GM08714 (cell line): ENCODE measurements around the gene TBC1D24.
A peak's percentile ranks its signal among the peaks of the same experiment; 100 is the strongest.
"Not testable (repeated sequence)": the region's sequence is repeated elsewhere in the genome, so short reads cannot be mapped to it uniquely, and the experiment has no call there.

Source experiments
- H3K4me3 ChIP-seq: fragments of 200-500 bp; sonication (Bioruptor generic); 2 replicates; pipeline ENCODE4 v1.5.1; 2014; ENCODE audit warnings: mild to moderate bottlenecking, low read length, inconsistent platforms
- ZNF274 ChIP-seq: IDR thresholded peaks from 2 replicates; pipeline ENCODE4 v1.6.1; 2012; ENCODE audit warnings: mild to moderate bottlenecking, low read depth, low read length

TBC1D24 gene

GRCh38 chr16:2439598-2439997 lies 35.3 kb upstream of the TBC1D24 start:
- no peak overlapping the region for H3K4me3 ChIP-seq
- TF ChIP-seq ZNF274 = no peak

- not testable (repeated sequence) for H3K4me3 ChIP-seq
These were observed 33.7 kb upstream of the TBC1D24 start for GRCh38 chr16:2441143-2441804.

GRCh38 chr16:2443555-2443954 lies 31.4 kb upstream of the TBC1D24 start:
- no peak overlapping the region for H3K4me3 ChIP-seq
- no peak for TF ChIP-seq ZNF274

DNA sequence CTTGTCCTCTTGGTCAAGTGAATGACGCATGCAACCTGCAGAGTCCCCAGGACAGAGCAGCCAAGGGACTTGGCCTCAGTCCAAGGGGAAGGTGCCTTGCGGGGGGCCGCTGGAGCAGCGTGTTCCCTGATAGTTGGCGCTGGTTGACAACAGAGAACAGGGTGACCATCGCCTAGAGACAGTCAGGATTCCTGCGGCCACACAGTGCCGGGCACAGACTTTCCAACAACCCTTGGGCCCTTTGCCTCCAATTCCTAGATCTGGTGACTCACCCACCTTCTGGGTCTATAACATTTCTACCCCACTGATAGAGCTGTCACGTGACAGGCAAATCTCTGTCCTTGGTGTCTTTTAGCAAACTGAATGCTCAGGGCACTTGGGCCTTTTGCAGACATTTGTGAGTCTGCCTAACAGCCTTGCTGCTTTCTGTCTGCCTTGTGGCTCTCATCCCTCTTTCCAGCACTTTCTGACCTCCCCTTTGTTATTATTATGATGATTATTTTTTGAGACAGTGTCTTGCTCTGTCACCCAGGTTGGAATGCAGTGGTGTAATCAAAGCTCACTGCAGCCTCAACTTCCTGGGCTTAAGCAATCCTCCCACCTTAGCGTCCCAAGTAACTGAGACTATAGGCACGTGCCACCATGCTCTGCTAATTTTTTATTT lies 26.9 kb upstream of the TBC1D24 start:
- H3K4me3 ChIP-seq = no peak overlapping the region
- TF ChIP-seq ZNF274 = no peak

- no peak for TF ChIP-seq ZNF274
- H3K4me3 ChIP-seq = no peak overlapping the region
These were observed 25.8 kb upstream of the TBC1D24 start for GRCh38 chr16:2449118-2449517.

DNA sequence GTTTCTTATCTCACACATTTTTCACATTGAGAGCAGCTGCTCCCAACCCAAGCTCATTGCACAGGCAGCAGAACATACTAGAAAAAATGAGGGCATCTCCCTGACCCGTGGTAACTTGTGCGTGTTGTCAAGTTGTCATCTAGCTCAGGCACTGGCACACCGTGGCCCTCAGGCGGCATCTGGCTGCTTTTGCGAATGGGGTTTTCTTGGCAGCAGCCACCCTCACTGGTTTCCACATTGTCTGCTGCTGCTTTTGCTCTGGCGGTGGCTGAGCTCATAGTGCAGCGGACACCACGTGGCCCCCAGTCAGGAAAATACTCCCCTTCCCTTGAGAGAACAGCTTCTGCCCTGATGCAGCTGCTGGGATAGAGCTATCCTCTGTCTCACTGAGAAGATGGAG lies 24.4 kb upstream of the TBC1D24 start:
- no peak for TF ChIP-seq ZNF274
- H3K4me3 ChIP-seq = no peak overlapping the region

GRCh38 chr16:2450975-2451381 lies 23.9 kb upstream of the TBC1D24 start:
- no peak overlapping the region for H3K4me3 ChIP-seq
- TF ChIP-seq ZNF274 = no peak

DNA sequence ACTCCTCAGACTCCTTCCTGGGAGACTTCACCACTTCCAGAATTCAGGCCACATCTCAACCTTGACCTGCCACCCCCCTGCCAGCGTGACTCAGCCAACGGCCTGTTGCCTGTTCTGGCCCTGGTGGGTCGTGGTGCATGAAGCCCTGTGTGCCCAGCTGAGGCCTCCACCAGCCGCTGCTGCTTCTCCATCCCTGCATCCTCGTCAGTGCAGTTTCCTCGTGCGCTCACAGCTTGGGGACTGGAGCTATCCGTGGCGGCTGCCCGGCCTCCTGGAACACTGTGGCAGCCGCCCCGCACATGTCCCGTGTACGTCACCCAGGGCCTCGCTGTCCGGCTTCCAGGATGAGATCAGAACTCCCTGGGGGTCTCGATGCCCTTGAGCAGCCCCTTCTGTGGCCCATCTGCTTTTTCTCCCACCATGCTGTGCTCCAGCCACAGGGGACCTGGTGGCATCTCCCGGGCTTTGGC lies 23.0 kb upstream of the TBC1D24 start:
- H3K4me3 ChIP-seq = no peak overlapping the region
- no peak for TF ChIP-seq ZNF274

DNA sequence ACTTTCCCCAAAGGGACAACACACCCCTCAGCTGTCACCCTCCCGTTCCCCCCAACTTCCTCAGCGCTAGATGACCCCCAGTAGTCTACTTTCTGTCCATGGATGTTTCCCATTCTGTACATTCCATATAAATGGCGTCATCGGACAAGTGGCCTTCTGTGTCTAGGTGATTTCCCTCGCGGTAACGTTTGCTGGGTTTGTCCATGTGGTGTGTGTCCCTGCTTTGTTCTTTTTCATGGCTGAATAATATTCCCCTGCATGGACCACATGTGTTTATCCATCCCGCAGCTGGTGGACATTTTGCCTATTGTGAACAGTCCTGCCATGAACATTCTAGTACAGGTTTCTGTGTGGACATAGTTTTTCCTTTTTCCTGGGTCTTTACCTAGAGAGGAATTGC lies 22.3 kb upstream of the TBC1D24 start:
- no peak for TF ChIP-seq ZNF274
- H3K4me3 ChIP-seq = no peak overlapping the region

DNA sequence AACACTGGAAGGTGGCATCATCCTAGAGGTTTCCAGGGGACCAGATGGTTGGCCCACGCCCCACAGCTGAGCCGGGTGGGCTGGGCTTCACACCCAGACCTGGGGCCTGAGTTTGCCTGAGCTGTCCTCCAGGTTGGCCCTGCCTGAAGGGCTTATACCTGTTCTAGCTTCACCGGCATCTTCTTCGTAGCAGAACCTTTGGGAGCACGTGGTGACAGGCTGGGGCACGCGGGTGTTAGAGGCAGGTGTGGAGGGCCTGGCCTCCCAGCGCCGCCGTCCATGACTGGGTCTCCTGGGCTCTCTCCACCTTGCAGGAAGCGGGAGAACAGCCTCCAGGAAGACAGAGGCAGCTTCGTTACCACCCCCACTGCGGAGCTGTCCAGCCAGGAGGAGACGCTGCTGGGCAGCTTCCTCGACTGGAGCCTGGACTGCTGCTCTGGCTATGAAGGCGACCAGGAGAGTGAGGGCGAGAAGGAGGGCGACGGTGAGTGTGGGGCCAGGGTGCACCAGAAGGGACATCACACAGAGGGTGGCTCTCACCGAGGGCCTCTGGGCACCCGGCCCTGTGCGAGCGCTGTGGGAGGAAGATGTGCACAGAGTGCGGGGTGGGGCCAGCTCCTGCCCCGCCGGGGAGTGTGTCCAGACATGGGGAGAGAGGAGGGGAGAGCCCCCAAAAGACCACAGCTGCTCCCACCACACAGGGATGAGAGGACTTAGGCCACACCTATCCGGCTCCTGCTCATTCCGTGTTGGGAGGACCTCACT lies 19.7 kb upstream of the TBC1D24 start:
- TF ChIP-seq ZNF274 = no peak

DNA sequence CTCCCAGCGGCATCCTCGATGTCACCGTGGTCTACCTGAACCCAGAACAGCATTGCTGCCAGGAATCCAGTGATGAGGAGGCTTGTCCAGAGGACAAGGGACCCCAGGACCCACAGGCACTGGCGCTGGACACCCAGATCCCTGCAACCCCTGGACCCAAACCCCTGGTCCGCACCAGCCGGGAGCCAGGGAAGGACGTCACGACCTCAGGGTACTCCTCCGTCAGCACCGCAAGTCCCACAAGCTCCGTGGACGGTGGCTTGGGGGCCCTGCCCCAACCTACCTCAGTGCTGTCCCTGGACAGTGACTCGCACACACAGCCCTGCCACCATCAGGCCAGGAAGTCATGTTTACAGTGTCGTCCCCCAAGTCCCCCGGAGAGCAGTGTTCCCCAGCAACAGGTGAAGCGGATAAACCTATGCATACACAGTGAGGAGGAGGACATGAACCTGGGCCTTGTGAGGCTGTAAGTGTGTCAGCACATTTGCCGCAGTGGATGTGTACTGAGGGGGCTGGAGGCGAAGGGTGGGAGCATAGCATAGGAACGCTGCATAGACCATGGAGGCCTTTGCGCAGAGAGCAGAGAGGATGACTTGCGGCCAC lies 18.3 kb upstream of the TBC1D24 start:
- H3K4me3 ChIP-seq = no peak overlapping the region
- no peak for TF ChIP-seq ZNF274

More for the DNA sequence above, 19.7 kb upstream of the TBC1D24 start:
- H3K4me3 ChIP-seq = no peak overlapping the region

DNA sequence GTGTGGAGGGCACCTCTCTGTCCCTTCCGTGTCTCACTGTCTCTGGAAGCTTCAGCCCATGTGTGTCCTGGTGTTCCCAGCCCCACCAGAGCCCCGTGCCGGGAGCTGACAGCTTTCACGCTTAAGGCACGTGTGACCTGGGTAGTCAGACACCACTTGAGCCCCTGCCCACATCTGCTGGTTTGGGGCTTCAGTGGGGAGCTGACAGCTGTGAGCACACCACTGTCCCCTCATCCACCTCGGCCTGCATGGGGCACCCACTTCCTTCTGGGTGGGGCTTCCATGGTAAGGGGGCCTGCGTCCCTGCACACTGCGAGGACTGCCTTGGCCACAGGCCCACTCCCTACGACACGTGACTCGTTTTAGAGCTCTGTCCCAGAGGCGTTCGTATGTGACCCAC lies 17.7 kb upstream of the TBC1D24 start:
- TF ChIP-seq ZNF274 = no peak
- no peak overlapping the region for H3K4me3 ChIP-seq

DNA sequence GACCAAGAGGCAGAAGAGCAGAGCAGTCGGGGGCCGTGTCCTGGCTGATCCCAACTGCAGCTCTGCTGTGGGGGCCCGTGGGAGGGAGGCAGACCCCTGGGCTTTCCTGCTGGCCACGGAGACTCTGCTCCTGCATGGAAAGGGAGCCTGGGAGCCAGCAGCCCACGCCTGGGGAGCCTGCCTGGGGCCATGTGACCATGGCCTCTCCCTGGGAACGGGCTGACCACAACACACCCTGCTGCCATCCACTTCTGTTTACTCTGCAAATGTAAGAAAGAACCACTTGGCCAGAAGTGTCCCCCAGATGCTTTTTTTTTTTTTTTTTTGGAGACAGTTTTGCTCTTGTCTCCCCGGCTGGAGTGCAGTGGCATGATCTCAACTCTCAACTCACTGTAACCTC lies 17.0 kb upstream of the TBC1D24 start:
- no peak overlapping the region for H3K4me3 ChIP-seq
- TF ChIP-seq ZNF274 = no peak

DNA sequence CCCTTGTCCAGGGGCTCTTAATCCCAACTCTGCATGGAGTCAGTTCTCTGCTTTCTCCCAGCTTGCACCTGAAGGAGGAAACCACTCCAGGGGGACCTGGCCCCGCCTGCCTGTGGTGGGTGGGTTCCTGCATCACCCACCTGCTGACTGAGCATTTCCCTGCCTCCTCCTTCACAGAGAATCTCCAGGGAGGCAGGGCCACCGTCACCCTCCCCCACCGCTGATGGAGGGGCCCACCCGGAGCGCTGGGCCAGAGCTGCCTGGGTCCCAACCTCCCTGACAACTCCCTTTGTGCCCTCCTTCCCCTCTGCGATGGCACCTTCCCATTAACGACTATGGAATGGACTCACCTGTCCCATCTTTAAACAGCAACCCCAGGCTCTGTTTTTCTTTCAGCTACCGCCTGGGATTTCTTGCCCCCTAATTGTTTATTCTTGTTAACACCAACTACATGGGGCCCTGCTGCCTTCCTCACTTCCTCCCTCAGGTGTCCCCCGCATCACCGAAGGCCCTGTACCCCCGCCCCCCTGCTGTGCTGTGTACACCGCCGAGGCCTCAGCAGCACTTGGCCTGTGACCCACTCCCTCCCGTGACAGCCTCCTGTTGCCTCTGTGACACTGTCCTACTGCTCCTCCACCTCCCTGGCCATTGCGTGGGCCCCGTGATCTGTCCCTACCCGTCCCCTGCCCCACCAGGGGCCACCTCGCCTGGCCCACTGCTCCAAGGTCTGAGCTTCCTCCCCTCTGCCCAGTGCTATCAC lies 15.9 kb upstream of the TBC1D24 start:
- peak overlapping the region; percentile 59; the same call in 1 of the 2 replicates for H3K4me3 ChIP-seq
- TF ChIP-seq ZNF274 = no peak
